ENCODE measurements around the gene ROBO1. TPM values are rescaled to one million over a fixed set of nuclear protein-coding genes. Genes with fewer than 3 reads are reported as not detected.

ROBO1 gene
- total RNA-seq, 8 experiments from 2014 or later = 45.0 to 147 (median 67.8) TPM

- WGBS, 10 experiments = 14 to 91% (median 58%) methylated on average over 1 to 7 of the region's 7 CpGs; no CpG with 5 or more reads in 1 of the 10 experiments
- peak in 4 of 8 experiments; percentile 25 to 72 (median 56) for ATAC-seq (replicated peaks in 6 of 8)
- Histone ChIP-seq H3K4me3 (no peak overlapping the region), H3K4me1 (replicated peaks in 1 of 2) (peaks cover 5 to 19% of the 10 kb centered on the region in 2 donors), H3K27ac (no peak overlapping the region)
- in situ Hi-C loops (cut with MboI; ENCODE audit: low pct_unique_long_range_greater_than_20kb in 2 of 9, low sequenced_read_pairs in 9 of 9, unreplicated experiment in 9 of 9) = no loop called here
Observed at GRCh38 chr3:78879295-78879860, 888.4 kb downstream of the ROBO1 start.

- in situ Hi-C loops (cut with MboI; ENCODE audit: low pct_unique_long_range_greater_than_20kb in 2 of 9, low sequenced_read_pairs in 9 of 9, unreplicated experiment in 9 of 9) = no loop called here
- 14 to 89% (median 55%) methylated on average over 1 of the region's 1 CpG; no CpG with 5 or more reads in 3 of the 10 experiments for WGBS, 10 experiments
- ATAC-seq (replicated peaks in 6 of 8) = no peak
Observed at GRCh38 chr3:78878789-78879188, 889.0 kb downstream of the ROBO1 start.

GRCh38 chr3:78878011-78878410 is 889.8 kb downstream of the ROBO1 start:
- peaks cover 8 to 20% of the 10 kb centered on the region in 2 donors for H3K4me1 ChIP-seq (replicated peaks in 1 of 2)
- H3K4me3 ChIP-seq = no peak overlapping the region
- in situ Hi-C loops (cut with MboI; ENCODE audit: low pct_unique_long_range_greater_than_20kb in 2 of 9, low sequenced_read_pairs in 9 of 9, unreplicated experiment in 9 of 9) = no loop called here
- H3K27ac ChIP-seq = no peak overlapping the region
- ATAC-seq (replicated peaks in 6 of 8) = no peak
- 71 to 100% (median 92%) methylated on average over 1 to 2 of the region's 4 CpGs; no CpG with 5 or more reads in 4 of the 10 experiments for WGBS, 10 experiments

More at GRCh38 chr3:78878789-78879188, 889.0 kb downstream of the ROBO1 start:
- H3K27ac ChIP-seq = no peak overlapping the region
- H3K4me3 ChIP-seq = no peak overlapping the region
- peaks cover 5 to 19% of the 10 kb centered on the region in 2 donors for H3K4me1 ChIP-seq (replicated peaks in 1 of 2)

- Histone ChIP-seq H3K27ac (no peak overlapping the region), H3K4me1 (replicated peaks in 1 of 2) (peaks cover 17 to 39% of the 10 kb centered on the region in 2 donors), H3K4me3 (no peak overlapping the region)
- no peak for ATAC-seq (replicated peaks in 6 of 8)
- in situ Hi-C loops (cut with MboI; ENCODE audit: low pct_unique_long_range_greater_than_20kb in 2 of 9, low sequenced_read_pairs in 9 of 9, unreplicated experiment in 9 of 9) = no loop called here
Observed at GRCh38 chr3:78875851-78876250, 891.9 kb downstream of the ROBO1 start.

GRCh38 chr3:78875436-78875835 is 892.4 kb downstream of the ROBO1 start:
- ATAC-seq (replicated peaks in 6 of 8) = no peak
- H3K4me1 ChIP-seq (replicated peaks in 1 of 2) = peaks cover 17 to 39% of the 10 kb centered on the region in 2 donors
- 30 to 100% (median 84%) methylated on average over 2 to 4 of the region's 4 CpGs for WGBS, 10 experiments
- in situ Hi-C loops (cut with MboI; ENCODE audit: low pct_unique_long_range_greater_than_20kb in 2 of 9, low sequenced_read_pairs in 9 of 9, unreplicated experiment in 9 of 9) = no loop called here
- H3K27ac ChIP-seq = no peak overlapping the region
- no peak overlapping the region for H3K4me3 ChIP-seq

- in situ Hi-C loops (cut with MboI; ENCODE audit: low pct_unique_long_range_greater_than_20kb in 2 of 9, low sequenced_read_pairs in 9 of 9, unreplicated experiment in 9 of 9) = no loop called here
- ATAC-seq (replicated peaks in 6 of 8) = no peak
- WGBS, 10 experiments = 60 to 100% (median 90%) methylated on average over 1 to 2 of the region's 2 CpGs
- H3K4me3 ChIP-seq = no peak overlapping the region
- H3K4me1 ChIP-seq (replicated peaks in 1 of 2) = peaks cover 19 to 33% of the 10 kb centered on the region in 2 donors
- H3K27ac ChIP-seq = no peak overlapping the region
Observed at GRCh38 chr3:78873641-78874040, 894.2 kb downstream of the ROBO1 start.

- in situ Hi-C loops (cut with MboI; ENCODE audit: low pct_unique_long_range_greater_than_20kb in 2 of 9, low sequenced_read_pairs in 9 of 9, unreplicated experiment in 9 of 9) = no loop called here
- Histone ChIP-seq H3K4me3 (peak overlapping the region in 1 of 5 donors; percentile 5), H3K4me1 (replicated peaks in 1 of 2) (peaks cover 32 to 47% of the 10 kb centered on the region in 2 donors), H3K27ac (peak overlapping the region; percentile 24 to 33)
- 0 to 100% (median 48%) methylated on average over 1 to 3 of the region's 3 CpGs; no CpG with 5 or more reads in 4 of the 10 experiments for WGBS, 10 experiments
- peak in 6 of 8 experiments; percentile 18 to 85 (median 68) for ATAC-seq (replicated peaks in 6 of 8)
Observed at GRCh38 chr3:78872195-78872594, 895.6 kb downstream of the ROBO1 start.

- Histone ChIP-seq H3K4me3 (no peak overlapping the region), H3K27ac (no peak overlapping the region), H3K4me1 (replicated peaks in 1 of 2) (peaks cover 32 to 46% of the 10 kb centered on the region in 2 donors)
- no peak for ATAC-seq (replicated peaks in 6 of 8)
- in situ Hi-C loops (cut with MboI; ENCODE audit: low pct_unique_long_range_greater_than_20kb in 2 of 9, low sequenced_read_pairs in 9 of 9, unreplicated experiment in 9 of 9) = no loop called here
- 66 to 100% (median 87%) methylated on average over 1 to 4 of the region's 4 CpGs for WGBS, 10 experiments
Observed at GRCh38 chr3:78871048-78871447, 896.8 kb downstream of the ROBO1 start.

- WGBS, 10 experiments = 91 to 100% (median 100%) methylated on average over 2 to 3 of the region's 3 CpGs; no CpG with 5 or more reads in 1 of the 10 experiments
- Histone ChIP-seq H3K27ac (no peak overlapping the region), H3K4me3 (no peak overlapping the region), H3K4me1 (replicated peaks in 1 of 2) (peaks cover 32 to 46% of the 10 kb centered on the region in 2 donors)
- in situ Hi-C loops (cut with MboI; ENCODE audit: low pct_unique_long_range_greater_than_20kb in 2 of 9, low sequenced_read_pairs in 9 of 9, unreplicated experiment in 9 of 9) = no loop called here
- no peak for ATAC-seq (replicated peaks in 6 of 8)
Observed at GRCh38 chr3:78870484-78870883, 897.3 kb downstream of the ROBO1 start.

GRCh38 chr3:78868570-78868969 is 899.2 kb downstream of the ROBO1 start:
- no peak for ATAC-seq (replicated peaks in 6 of 8)
- peaks cover 32 to 46% of the 10 kb centered on the region in 2 donors for H3K4me1 ChIP-seq (replicated peaks in 1 of 2)
- H3K4me3 ChIP-seq = no peak overlapping the region
- 56 to 91% (median 77%) methylated on average over 1 of the region's 1 CpG; no CpG with 5 or more reads in 1 of the 10 experiments for WGBS, 10 experiments
- in situ Hi-C loops (cut with MboI; ENCODE audit: low pct_unique_long_range_greater_than_20kb in 2 of 9, low sequenced_read_pairs in 9 of 9, unreplicated experiment in 9 of 9) = no loop called here
- no peak overlapping the region for H3K27ac ChIP-seq

GRCh38 chr3:78867409-78868372 is 900.1 kb downstream of the ROBO1 start:
- in situ Hi-C loops (cut with MboI; ENCODE audit: low pct_unique_long_range_greater_than_20kb in 2 of 9, low sequenced_read_pairs in 9 of 9, unreplicated experiment in 9 of 9) = no loop called here
- Histone ChIP-seq H3K4me3 (no peak overlapping the region), H3K27ac (no peak overlapping the region), H3K4me1 (replicated peaks in 1 of 2) (peaks cover 28 to 43% of the 10 kb centered on the region in 2 donors)
- ATAC-seq (replicated peaks in 6 of 8) = peak in 6 of 8 experiments; percentile 18 to 44 (median 28)
- 0 to 77% (median 54%) methylated on average over 1 to 7 of the region's 7 CpGs for WGBS, 10 experiments

- ATAC-seq (replicated peaks in 6 of 8) = no peak
- WGBS, 10 experiments = 20 to 100% (median 90%) methylated on average over 1 to 5 of the region's 5 CpGs
- H3K4me3 ChIP-seq = no peak overlapping the region
- no peak overlapping the region for H3K27ac ChIP-seq
- peaks cover 12 to 15% of the 10 kb centered on the region in 2 donors for H3K4me1 ChIP-seq (replicated peaks in 1 of 2)
- in situ Hi-C loops (cut with MboI; ENCODE audit: low pct_unique_long_range_greater_than_20kb in 2 of 9, low sequenced_read_pairs in 9 of 9, unreplicated experiment in 9 of 9) = no loop called here
Observed at GRCh38 chr3:78863306-78864203, 904.2 kb downstream of the ROBO1 start.
